PC-3 (cell line): Measurements from ENCODE around the gene MREG. TPM values are rescaled to one million over a fixed set of nuclear protein-coding genes. Genes with fewer than 3 reads are reported as not detected.

ENCODE experiments used
- ATAC-seq: fragments of 200-7000 bp; cut with Tn5 transposase; 2 replicates; pipeline ENCODE4 v1.9.1; 2020; ENCODE audit warnings: mild to moderate bottlenecking, moderate library complexity
- BruUV-seq: library from RNA; stranded (reverse); fragments of 400-500 nt; replicated peaks from 2 replicates; lab custom pipeline; 2021; lab: Mats Ljungman, UMichigan
- CTCF ChIA-PET: fragments of 300-600 bp; sonication (Branson Sonifier 250); formaldehyde crosslinking; loops from one replicate; lab custom pipeline; 2022; ENCODE audit warnings: antibody characterized with exemption; lab: Charles Lee
- POLR2A ChIA-PET: fragments of 300-600 bp; sonication (Branson Sonifier 250); formaldehyde crosslinking; loops from one replicate; lab custom pipeline; 2022; ENCODE audit warnings: antibody characterized with exemption; ENCODE audit not compliant: unreplicated experiment; lab: Charles Lee
- DNase-seq: peaks from one replicate; pipeline ENCODE4 v3.0.0-alpha.2; 2015
- H2AFZ ChIP-seq: fragments of 300-600 bp; sonication (generic); 2 replicates; pipeline ENCODE4 v1.6.0; 2016; ENCODE audit warnings: antibody characterized with exemption, low read length
- H3F3A ChIP-seq: fragments of 300-600 bp; sonication (generic); one replicate; pipeline ENCODE4 v1.6.0; 2017; ENCODE audit warnings: antibody characterized with exemption, low read length, control low read depth, mild to moderate bottlenecking; ENCODE audit not compliant: unreplicated experiment
- H3K27ac ChIP-seq: fragments of 300-600 bp; sonication (generic); 2 replicates; pipeline ENCODE4 v1.5.1; 2016; ENCODE audit warnings: mild to moderate bottlenecking, low read length
- H3K27me3 ChIP-seq: fragments of 300-600 bp; sonication (generic); 2 replicates; pipeline ENCODE4 v1.6.1; 2016; ENCODE audit warnings: low read length, mixed read lengths
- H3K36me3 ChIP-seq: fragments of 300-600 bp; sonication (generic); 2 replicates; pipeline ENCODE4 v1.6.1; 2016; ENCODE audit warnings: low read depth, mixed run types, low read length, mixed read lengths
- H3K4me1 ChIP-seq: fragments of 300-600 bp; sonication (generic); 2 replicates; pipeline ENCODE4 v1.5.1; 2016; ENCODE audit warnings: low read length; ENCODE audit not compliant: insufficient read depth
- H3K4me2 ChIP-seq: fragments of 300-600 bp; sonication (generic); 2 replicates; pipeline ENCODE4 v1.6.0; 2016; ENCODE audit warnings: low read length
- H3K4me3 ChIP-seq: fragments of 300-600 bp; sonication (generic); 2 replicates; pipeline ENCODE4 v1.5.1; 2016; ENCODE audit warnings: mild to moderate bottlenecking, low read length, mixed read lengths
- H3K79me2 ChIP-seq: fragments of 300-600 bp; sonication (generic); 2 replicates; pipeline ENCODE4 v1.6.1; 2017; ENCODE audit warnings: low read length, mixed read lengths
- H3K9ac ChIP-seq: fragments of 300-600 bp; sonication (generic); 2 replicates; pipeline ENCODE4 v1.6.0; 2016; ENCODE audit warnings: mild to moderate bottlenecking, low read length
- H3K9me2 ChIP-seq: fragments of 300-600 bp; sonication (generic); replicated peaks from 2 replicates; pipeline ENCODE4 v1.6.1; 2016; ENCODE audit warnings: mixed run types, low read length, mixed read lengths
- H3K9me3 ChIP-seq: fragments of 300-600 bp; sonication (generic); 2 replicates; pipeline ENCODE4 v1.6.1; 2016; ENCODE audit warnings: low read length, mixed read lengths
- H4K20me1 ChIP-seq: fragments of 300-600 bp; sonication (generic); 2 replicates; pipeline ENCODE4 v1.6.1; 2016; ENCODE audit warnings: low read length, mixed read lengths
- EZH2 ChIP-seq: fragments of 300-600 bp; sonication (generic); IDR thresholded peaks from one replicate; pipeline ENCODE4 v1.6.1; 2017; ENCODE audit warnings: antibody characterized with exemption, mild to moderate bottlenecking, low read length; ENCODE audit not compliant: unreplicated experiment
- EZH2phosphoT487 ChIP-seq: fragments of 300-600 bp; sonication (generic); IDR thresholded peaks from 2 replicates; pipeline ENCODE4 v1.6.1; 2018; ENCODE audit warnings: mild to moderate bottlenecking, antibody characterized with exemption, low read length, borderline replicate concordance
- intact Hi-C: fragments of 100-400 bp; cut with micrococcal nuclease; formaldehyde crosslinking; loops from 2 replicates; pipeline ENCODE4 v1.9.0; 2023
- total RNA-seq: library from RNA; depleted of rRNA; stranded (reverse); fragments of >200 nt; gene quantifications from 2 replicates; pipeline ENCODE4 v1.2.3, GENCODE V29; 2014
- TF ChIP-seq, protein P1 (sequence below): fragments of 300-600 bp; sonication (generic); conservative IDR thresholded peaks from 2 replicates; pipeline ENCODE4 v1.5.1; 2017; ENCODE audit warnings: antibody characterized with exemption, low read depth, mild to moderate bottlenecking, low read length

MREG gene
- total RNA-seq, 1 experiment from 2014 or later: 24.4 TPM

DNA sequence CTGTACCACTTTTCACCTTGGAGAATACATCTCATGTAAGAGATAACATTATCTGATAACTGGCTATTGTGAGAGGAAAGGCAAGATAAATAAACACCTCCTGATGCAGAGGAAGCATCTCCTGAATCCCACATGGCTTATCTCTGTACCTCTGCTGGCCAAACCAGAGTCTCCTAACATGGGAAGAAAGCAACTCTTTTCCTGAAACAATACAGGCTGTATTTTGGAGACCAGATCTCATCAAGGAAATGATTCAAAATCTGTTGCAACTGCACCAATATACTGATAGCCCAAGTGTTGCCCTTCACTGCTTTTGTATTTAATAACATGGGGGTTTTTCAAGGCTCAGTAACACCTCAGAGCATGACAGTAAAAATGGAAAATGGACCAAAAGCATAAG, 106.9 kb downstream of the MREG start:
- H3K27me3 ChIP-seq: no peaks in the 10 kb centered on the region
- no TSS peak for BruUV-seq
- H3K9ac ChIP-seq: no peak overlapping the region
- H3K4me1 ChIP-seq: peaks cover 14% of the 10 kb centered on the region; the same call in 1 of the 2 replicates
- H3K4me3 ChIP-seq: no peak overlapping the region
- H4K20me1 ChIP-seq: no peaks in the 10 kb centered on the region
- ChIA-PET CTCF (no interaction called here), POLR2A (no interaction called here)
- no peaks in the 10 kb centered on the region for H3K36me3 ChIP-seq
- intact Hi-C loops: no loop called here
- no peak overlapping the region for H3K27ac ChIP-seq
- H3K4me2 ChIP-seq: no peak overlapping the region
- ATAC-seq (no peak), DNase-seq (no peak)
- H3K9me3 ChIP-seq: no peaks in the 10 kb centered on the region
- no peak for TF ChIP-seq EZH2
- no peak for TF ChIP-seq EZH2phosphoT487
- TF ChIP-seq, protein P1, sequence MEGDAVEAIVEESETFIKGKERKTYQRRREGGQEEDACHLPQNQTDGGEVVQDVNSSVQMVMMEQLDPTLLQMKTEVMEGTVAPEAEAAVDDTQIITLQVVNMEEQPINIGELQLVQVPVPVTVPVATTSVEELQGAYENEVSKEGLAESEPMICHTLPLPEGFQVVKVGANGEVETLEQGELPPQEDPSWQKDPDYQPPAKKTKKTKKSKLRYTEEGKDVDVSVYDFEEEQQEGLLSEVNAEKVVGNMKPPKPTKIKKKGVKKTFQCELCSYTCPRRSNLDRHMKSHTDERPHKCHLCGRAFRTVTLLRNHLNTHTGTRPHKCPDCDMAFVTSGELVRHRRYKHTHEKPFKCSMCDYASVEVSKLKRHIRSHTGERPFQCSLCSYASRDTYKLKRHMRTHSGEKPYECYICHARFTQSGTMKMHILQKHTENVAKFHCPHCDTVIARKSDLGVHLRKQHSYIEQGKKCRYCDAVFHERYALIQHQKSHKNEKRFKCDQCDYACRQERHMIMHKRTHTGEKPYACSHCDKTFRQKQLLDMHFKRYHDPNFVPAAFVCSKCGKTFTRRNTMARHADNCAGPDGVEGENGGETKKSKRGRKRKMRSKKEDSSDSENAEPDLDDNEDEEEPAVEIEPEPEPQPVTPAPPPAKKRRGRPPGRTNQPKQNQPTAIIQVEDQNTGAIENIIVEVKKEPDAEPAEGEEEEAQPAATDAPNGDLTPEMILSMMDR: no peak
- H2AFZ ChIP-seq: no peak overlapping the region
- no peaks in the 10 kb centered on the region for H3K79me2 ChIP-seq
- no peaks in the 10 kb centered on the region for H3F3A ChIP-seq
- no peaks in the 10 kb centered on the region for H3K9me2 ChIP-seq

DNA sequence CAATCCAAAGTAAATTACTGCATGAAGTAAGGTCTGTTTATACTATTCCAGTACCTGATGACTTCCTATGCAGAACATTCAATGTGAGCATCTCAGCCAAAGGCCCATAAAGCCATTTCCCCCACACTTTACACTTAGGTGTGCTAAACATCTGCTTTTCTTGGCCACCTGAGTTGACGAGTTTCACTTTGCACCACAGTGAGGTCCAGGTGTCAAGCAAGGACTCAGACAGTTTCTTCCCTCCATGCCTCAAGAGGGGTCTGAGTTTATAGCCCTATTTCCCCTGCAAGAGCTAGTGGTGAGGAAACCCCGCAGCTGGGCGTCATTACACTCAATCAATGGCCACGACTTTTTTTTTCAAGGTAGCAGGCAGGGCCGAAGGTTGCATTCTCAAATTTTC, 107.7 kb downstream of the MREG start:
- no peaks in the 10 kb centered on the region for H3K9me2 ChIP-seq
- H3K4me3 ChIP-seq: no peak overlapping the region
- DNase-seq (no peak), ATAC-seq (no peak)
- ChIA-PET POLR2A (no interaction called here), CTCF (no interaction called here)
- H3K36me3 ChIP-seq: no peaks in the 10 kb centered on the region
- H2AFZ ChIP-seq: no peak overlapping the region
- H3K27ac ChIP-seq: no peak overlapping the region
- H3K9ac ChIP-seq: no peak overlapping the region
- H3K27me3 ChIP-seq: no peaks in the 10 kb centered on the region
- H3K9me3 ChIP-seq: no peaks in the 10 kb centered on the region
- TF ChIP-seq EZH2phosphoT487: no peak
- no peak for TF ChIP-seq EZH2
- TF ChIP-seq, protein P1: no peak
- H3K4me2 ChIP-seq: no peak overlapping the region
- H4K20me1 ChIP-seq: no peaks in the 10 kb centered on the region
- no peaks in the 10 kb centered on the region for H3K79me2 ChIP-seq
- intact Hi-C loops: no loop called here
- H3F3A ChIP-seq: no peaks in the 10 kb centered on the region
- peaks cover 14% of the 10 kb centered on the region; the same call in 1 of the 2 replicates for H3K4me1 ChIP-seq
- no TSS peak for BruUV-seq

DNA sequence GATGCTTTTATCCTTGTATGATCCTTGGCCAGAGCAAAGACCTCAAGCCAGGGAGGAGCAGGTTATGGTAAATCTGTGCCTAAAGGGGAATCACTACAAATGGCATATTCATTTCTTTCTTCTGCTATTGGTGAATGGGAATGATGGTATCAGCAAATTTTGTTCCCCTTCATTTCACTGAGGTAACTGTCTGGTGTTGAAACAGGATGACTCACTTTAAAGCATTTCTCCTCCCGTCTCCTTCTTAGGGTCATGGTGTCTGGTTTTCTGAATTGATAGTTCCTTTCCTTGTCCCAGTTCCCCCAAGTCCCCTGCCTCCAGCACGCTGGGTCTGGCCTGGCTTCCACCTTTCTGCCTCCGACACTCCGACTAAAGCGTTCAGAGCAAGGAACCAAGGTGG, 109.2 kb downstream of the MREG start:
- CTCF ChIA-PET: no interaction called here
- H3K36me3 ChIP-seq: no peaks in the 10 kb centered on the region
- H3K4me1 ChIP-seq: peaks cover 24% of the 10 kb centered on the region; the same call in 1 of the 2 replicates
- intact Hi-C loops: no loop called here
- no peaks in the 10 kb centered on the region for H3F3A ChIP-seq
- H2AFZ ChIP-seq: no peak overlapping the region
- H3K4me3 ChIP-seq: no peak overlapping the region
- H3K9me3 ChIP-seq: no peaks in the 10 kb centered on the region
- no peaks in the 10 kb centered on the region for H3K27me3 ChIP-seq
- POLR2A ChIA-PET: no interaction called here
- no peak overlapping the region for H3K4me2 ChIP-seq
- H3K27ac ChIP-seq: no peak overlapping the region
- TF ChIP-seq EZH2phosphoT487: no peak
- TF ChIP-seq, protein P1: no peak
- no peak for TF ChIP-seq EZH2
- no peak overlapping the region for H3K9ac ChIP-seq
- H3K79me2 ChIP-seq: no peaks in the 10 kb centered on the region
- no TSS peak for BruUV-seq
- DNase-seq (peak; percentile 51), ATAC-seq (no peak)
- no peaks in the 10 kb centered on the region for H3K9me2 ChIP-seq
- no peaks in the 10 kb centered on the region for H4K20me1 ChIP-seq
